Measurements from ENCODE around the gene KLF11. TPM values are rescaled to one million over a fixed set of nuclear protein-coding genes. Genes with fewer than 3 reads are reported as not detected.

The KLF11 gene
- total RNA-seq, 4 donors from 2014 or later: 42.5 to 86.1 (median 61.2) TPM

DNA sequence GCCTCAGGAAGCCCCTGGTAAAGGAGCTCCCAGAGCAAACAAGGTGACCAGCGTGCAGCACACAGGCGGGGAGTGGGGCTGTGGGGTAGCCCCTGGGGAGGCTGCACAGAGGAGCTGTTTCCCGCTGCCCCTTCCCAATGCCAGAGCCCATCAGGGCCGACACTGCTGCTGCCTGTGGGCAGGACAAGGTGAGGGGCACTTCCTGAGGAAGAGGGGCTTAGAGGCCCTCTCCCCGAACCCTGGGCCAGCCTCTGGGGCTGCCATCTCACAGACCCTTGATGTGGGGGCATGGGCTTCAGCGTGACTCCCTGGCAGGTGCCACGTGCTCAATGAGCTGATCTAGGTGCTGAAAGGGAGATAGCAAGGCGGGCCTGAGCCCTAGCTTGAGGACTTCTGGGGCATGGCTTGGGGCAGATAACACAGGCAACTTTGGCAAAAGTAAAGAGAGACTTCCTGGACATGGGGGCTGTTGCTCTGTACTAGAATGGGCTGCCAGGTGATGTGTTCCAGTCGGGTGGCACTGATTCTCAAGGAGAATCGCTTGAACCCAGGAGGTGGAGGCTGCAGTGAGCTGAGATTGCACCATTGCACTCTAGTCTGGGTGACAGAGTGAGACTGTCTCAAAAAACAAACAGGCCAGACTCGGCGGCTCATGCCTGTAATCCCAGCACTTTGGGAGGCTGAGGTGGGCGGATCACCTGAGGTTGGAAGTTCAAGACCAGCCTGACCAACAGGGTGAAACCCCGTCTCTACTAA, 9.9 kb upstream of the KLF11 start:
- 89 to 93% methylated on average over 14 of the region's 14 CpGs for WGBS, 2 donors
- no peak overlapping the region for H3K4me3 ChIP-seq (ENCODE audit: low read depth, poor library complexity, severe bottlenecking)
- TF ChIP-seq POLR2A (IDR thresholded peaks at IDR 0.05): no peak
- TF ChIP-seq, protein P1, sequence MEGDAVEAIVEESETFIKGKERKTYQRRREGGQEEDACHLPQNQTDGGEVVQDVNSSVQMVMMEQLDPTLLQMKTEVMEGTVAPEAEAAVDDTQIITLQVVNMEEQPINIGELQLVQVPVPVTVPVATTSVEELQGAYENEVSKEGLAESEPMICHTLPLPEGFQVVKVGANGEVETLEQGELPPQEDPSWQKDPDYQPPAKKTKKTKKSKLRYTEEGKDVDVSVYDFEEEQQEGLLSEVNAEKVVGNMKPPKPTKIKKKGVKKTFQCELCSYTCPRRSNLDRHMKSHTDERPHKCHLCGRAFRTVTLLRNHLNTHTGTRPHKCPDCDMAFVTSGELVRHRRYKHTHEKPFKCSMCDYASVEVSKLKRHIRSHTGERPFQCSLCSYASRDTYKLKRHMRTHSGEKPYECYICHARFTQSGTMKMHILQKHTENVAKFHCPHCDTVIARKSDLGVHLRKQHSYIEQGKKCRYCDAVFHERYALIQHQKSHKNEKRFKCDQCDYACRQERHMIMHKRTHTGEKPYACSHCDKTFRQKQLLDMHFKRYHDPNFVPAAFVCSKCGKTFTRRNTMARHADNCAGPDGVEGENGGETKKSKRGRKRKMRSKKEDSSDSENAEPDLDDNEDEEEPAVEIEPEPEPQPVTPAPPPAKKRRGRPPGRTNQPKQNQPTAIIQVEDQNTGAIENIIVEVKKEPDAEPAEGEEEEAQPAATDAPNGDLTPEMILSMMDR (IDR thresholded peaks at IDR 0.05): no peak
- intact Hi-C loops (cut with DNase I; ENCODE audit: low total_unique reads): no loop called here
- no peak for DNase-seq (ENCODE audit: low spot score in 2 of 2)

DNA sequence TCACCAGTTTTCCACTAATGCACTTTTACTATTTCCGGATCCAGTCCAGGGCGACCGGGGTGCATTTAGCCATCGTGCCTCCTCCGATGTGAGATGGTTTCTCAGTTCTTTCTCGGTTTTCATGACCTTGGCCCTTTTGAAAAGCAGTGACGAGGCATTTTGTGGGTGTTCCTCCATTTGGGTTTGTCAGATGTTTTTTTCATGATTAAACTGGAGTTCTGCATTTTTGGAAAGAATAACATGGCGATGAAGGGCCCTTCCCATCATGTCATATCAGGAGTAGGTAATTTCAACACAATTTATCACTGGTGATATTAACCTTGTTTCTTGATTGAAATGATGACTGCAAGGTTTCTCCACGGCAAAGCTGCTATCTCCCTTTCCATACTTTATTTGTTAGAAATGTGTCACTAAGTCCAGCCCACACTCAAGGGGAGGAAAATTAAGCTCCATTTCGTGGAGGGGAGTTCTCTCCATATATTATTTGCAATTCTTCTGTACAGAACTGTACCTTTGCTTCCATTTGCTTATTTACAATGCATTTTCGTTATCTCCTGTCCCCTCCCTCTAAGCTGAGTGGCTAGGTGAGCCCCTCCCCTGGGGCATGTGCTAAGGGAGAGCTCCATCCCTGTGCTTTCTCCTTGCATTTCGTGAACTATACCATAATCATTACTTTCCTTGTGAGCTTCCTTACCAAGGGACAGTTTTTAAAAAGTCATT, 8.9 kb upstream of the KLF11 start:
- no peak overlapping the region for H3K4me3 ChIP-seq (ENCODE audit: low read depth, poor library complexity, severe bottlenecking)
- no peak for DNase-seq (ENCODE audit: low spot score in 2 of 2)
- WGBS, 2 donors: 82 to 86% methylated on average over 12 of the region's 12 CpGs
- intact Hi-C loops (cut with DNase I; ENCODE audit: low total_unique reads): no loop called here
- no peak for TF ChIP-seq POLR2A (IDR thresholded peaks at IDR 0.05)
- TF ChIP-seq, protein P1 (IDR thresholded peaks at IDR 0.05): no peak

DNA sequence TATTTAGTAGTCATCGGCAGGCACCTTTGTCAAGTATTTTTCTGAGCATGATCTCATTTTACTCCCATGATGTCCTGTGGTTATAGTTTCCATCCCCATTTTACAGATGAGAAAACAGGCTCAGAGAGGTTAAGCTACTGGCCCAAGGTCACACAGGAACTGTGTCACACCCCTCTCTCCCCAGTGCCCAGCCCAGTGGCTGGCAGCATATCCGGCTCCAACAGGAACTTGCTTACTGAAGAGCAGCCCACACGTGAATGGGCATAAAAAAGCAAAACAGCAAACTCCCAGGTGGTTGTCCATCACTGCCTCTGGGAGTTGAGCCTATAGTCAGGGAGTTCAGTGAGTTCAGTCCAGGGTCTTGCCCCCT, 8.3 kb upstream of the KLF11 start:
- TF ChIP-seq, protein P1 (IDR thresholded peaks at IDR 0.05): no peak
- TF ChIP-seq POLR2A (IDR thresholded peaks at IDR 0.05): no peak

DNA sequence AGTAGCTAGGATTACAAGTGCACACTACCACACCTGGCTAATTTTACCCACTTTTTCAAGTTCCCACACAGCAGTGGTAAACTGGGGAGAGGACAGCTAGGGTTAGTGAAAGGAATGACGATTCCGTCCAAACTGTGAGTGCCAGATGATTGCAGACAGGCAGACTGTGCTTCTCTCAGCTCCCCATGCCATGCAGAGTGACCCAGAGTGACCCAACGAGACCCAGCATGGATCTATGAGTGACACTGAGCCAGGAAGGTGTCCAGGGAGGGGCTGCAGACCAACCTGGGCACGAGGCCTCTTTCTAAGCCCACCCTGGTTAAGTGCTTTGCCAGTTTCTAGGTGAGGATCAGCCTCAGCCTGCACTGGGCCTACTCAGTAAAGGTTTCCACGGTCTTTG, 7.7 kb upstream of the KLF11 start:
- intact Hi-C loops (cut with DNase I; ENCODE audit: low total_unique reads): no loop called here
- no peak overlapping the region for H3K4me3 ChIP-seq (ENCODE audit: low read depth, poor library complexity, severe bottlenecking)
- WGBS, 2 donors: 47 to 55% methylated on average over 5 of the region's 5 CpGs
- DNase-seq (ENCODE audit: low spot score in 2 of 2): no peak
- no peak for TF ChIP-seq POLR2A (IDR thresholded peaks at IDR 0.05)
- TF ChIP-seq, protein P1 (IDR thresholded peaks at IDR 0.05): no peak

More for the DNA sequence above, 8.3 kb upstream of the KLF11 start:
- intact Hi-C loops (cut with DNase I; ENCODE audit: low total_unique reads): no loop called here
- H3K4me3 ChIP-seq (ENCODE audit: low read depth, poor library complexity, severe bottlenecking): no peak overlapping the region
- no peak for DNase-seq (ENCODE audit: low spot score in 2 of 2)
- 60 to 63% methylated on average over 3 of the region's 3 CpGs for WGBS, 2 donors

DNA sequence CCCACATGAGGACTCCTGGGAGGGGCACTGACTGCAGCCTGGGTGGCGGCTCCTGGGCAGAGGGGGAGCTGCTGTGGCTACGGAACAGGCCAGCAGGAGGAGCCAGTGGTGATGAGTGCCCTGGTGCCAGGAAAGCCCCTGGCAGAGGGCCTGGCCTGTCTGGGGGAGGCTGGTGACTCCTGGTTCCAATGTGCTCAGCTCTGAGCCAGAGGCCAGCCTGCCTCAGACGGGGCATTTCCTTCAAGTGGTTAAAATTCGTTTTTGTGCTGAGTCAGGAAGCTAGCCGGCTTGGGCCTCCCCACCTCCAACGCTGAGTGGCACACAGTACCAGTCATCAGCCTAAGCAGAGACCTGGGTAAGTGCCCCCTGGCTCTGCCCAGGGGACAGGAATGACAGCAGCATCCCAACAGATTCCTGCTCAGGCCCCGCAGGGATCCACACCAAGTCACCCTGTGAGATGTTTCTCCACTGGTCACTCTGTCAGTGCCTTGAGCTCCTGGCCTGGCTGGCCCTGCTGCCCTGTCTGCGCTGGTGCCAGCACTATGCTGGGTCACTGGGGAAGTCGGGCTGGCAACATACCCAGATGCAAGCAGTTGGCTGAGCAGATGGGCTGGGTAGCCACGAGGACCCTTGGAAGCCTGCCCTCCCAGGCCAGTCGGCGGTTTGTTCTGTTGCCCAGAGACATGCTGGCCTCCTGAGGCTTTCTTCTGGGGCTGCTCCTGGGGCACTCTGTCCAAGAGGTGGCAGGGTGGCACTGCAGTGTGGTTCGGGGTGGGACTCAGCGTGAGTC, 7.1 kb upstream of the KLF11 start:
- no peak for TF ChIP-seq POLR2A (IDR thresholded peaks at IDR 0.05)
- TF ChIP-seq, protein P1 (IDR thresholded peaks at IDR 0.05): no peak
- intact Hi-C loops (cut with DNase I; ENCODE audit: low total_unique reads): no loop called here
- 22 to 25% methylated on average over 9 to 14 of the region's 14 CpGs for WGBS, 2 donors
- peak in 1 of 2 donors; percentile 92 for DNase-seq (ENCODE audit: low spot score in 2 of 2)
- no peak overlapping the region for H3K4me3 ChIP-seq (ENCODE audit: low read depth, poor library complexity, severe bottlenecking)

All from lower leg skin (tissue), 4 donors.